Measurements from ENCODE around the gene PIGC. TPM values are rescaled to one million over a fixed set of nuclear protein-coding genes. Genes with fewer than 3 reads are reported as not detected.

PIGC gene
- total RNA-seq, 3 donors from 2014 or later = 20.3 to 39.2 (median 29.3) TPM

GRCh38 chr1:172469717-172470116 lies 25.8 kb upstream of the PIGC start:
- Histone ChIP-seq H3K27ac (no peak overlapping the region), H3K9me3 (no peaks in the 10 kb centered on the region), H3K36me3 (no peaks in the 10 kb centered on the region), H3K27me3 (no peaks in the 10 kb centered on the region), H3K4me3 (no peak overlapping the region), H3K4me1 (no peaks in the 10 kb centered on the region)
- intact Hi-C loops (cut with DNase I; ENCODE audit: low total_unique reads) = no loop called here
- no peak for DNase-seq (ENCODE audit: low spot score in 2 of 2)
- no peak for TF ChIP-seq POLR2A (IDR thresholded peaks at IDR 0.05)
- TF ChIP-seq, protein P1, sequence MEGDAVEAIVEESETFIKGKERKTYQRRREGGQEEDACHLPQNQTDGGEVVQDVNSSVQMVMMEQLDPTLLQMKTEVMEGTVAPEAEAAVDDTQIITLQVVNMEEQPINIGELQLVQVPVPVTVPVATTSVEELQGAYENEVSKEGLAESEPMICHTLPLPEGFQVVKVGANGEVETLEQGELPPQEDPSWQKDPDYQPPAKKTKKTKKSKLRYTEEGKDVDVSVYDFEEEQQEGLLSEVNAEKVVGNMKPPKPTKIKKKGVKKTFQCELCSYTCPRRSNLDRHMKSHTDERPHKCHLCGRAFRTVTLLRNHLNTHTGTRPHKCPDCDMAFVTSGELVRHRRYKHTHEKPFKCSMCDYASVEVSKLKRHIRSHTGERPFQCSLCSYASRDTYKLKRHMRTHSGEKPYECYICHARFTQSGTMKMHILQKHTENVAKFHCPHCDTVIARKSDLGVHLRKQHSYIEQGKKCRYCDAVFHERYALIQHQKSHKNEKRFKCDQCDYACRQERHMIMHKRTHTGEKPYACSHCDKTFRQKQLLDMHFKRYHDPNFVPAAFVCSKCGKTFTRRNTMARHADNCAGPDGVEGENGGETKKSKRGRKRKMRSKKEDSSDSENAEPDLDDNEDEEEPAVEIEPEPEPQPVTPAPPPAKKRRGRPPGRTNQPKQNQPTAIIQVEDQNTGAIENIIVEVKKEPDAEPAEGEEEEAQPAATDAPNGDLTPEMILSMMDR (IDR thresholded peaks at IDR 0.05) = no peak
- no peak for TF ChIP-seq POLR2AphosphoS5 (IDR thresholded peaks at IDR 0.05)

DNA sequence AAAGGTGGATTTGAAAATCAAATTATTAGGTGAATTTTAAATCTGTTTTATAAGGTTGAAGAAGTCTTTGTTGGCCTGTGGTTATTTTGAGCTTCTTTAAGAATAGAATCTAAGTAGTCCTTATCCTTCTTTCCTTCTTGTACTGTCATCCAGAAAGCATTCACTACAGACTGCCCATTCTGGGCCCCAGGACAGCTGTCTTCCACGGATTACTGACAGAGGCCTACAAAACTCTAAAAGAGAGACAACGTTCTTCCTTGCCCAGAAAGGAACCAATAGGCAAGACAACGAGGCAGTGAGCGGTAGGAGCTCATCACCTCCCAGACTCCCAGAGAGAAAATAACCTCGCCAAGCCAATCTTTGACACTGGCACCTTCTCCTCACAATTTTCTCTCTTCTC lies 24.4 kb upstream of the PIGC start:
- no peaks in the 10 kb centered on the region for H3K36me3 ChIP-seq
- H3K4me3 ChIP-seq = no peak overlapping the region
- H3K27ac ChIP-seq = no peak overlapping the region
- no peaks in the 10 kb centered on the region for H3K9me3 ChIP-seq
- intact Hi-C loops (cut with DNase I; ENCODE audit: low total_unique reads) = no loop called here
- DNase-seq (ENCODE audit: low spot score in 2 of 2) = no peak
- no peak for TF ChIP-seq POLR2AphosphoS5 (IDR thresholded peaks at IDR 0.05)
- no peak for TF ChIP-seq POLR2A (IDR thresholded peaks at IDR 0.05)
- TF ChIP-seq, protein P1 (IDR thresholded peaks at IDR 0.05) = no peak
- no peaks in the 10 kb centered on the region for H3K27me3 ChIP-seq
- H3K4me1 ChIP-seq = no peaks in the 10 kb centered on the region

DNA sequence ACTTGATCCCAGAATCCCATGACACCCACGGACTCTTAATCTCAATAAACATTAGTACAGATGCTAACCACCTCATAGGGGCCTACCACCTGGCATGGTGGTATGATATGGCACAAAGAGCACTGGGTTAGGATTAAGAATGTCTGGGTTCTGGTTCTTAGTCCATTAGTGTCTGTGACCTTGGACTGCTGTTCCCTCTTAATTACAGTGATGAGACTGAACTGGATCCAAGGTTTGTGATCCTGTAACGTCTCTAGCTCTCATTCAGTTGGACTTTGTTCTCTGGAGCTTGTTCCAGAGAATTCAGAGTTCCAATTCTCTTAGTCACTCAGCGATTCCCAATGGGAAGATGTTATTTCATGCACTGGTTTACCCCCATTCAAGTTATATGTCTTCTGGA lies 23.6 kb upstream of the PIGC start:
- no peaks in the 10 kb centered on the region for H3K27me3 ChIP-seq
- no peak for DNase-seq (ENCODE audit: low spot score in 2 of 2)
- H3K27ac ChIP-seq = no peak overlapping the region
- H3K4me1 ChIP-seq = no peaks in the 10 kb centered on the region
- H3K4me3 ChIP-seq = no peak overlapping the region
- no peaks in the 10 kb centered on the region for H3K36me3 ChIP-seq
- intact Hi-C loops (cut with DNase I; ENCODE audit: low total_unique reads) = no loop called here
- no peaks in the 10 kb centered on the region for H3K9me3 ChIP-seq
- no peak for TF ChIP-seq POLR2AphosphoS5 (IDR thresholded peaks at IDR 0.05)
- TF ChIP-seq, protein P1 (IDR thresholded peaks at IDR 0.05) = no peak
- no peak for TF ChIP-seq POLR2A (IDR thresholded peaks at IDR 0.05)

GRCh38 chr1:172466795-172467407 lies 23.0 kb upstream of the PIGC start:
- Histone ChIP-seq H3K9me3 (no peaks in the 10 kb centered on the region), H3K4me3 (no peak overlapping the region), H3K27me3 (no peaks in the 10 kb centered on the region), H3K36me3 (no peaks in the 10 kb centered on the region), H3K27ac (no peak overlapping the region), H3K4me1 (no peaks in the 10 kb centered on the region)
- intact Hi-C loops (cut with DNase I; ENCODE audit: low total_unique reads) = no loop called here
- TF ChIP-seq, protein P1 (IDR thresholded peaks at IDR 0.05) = no peak
- no peak for DNase-seq (ENCODE audit: low spot score in 2 of 2)

DNA sequence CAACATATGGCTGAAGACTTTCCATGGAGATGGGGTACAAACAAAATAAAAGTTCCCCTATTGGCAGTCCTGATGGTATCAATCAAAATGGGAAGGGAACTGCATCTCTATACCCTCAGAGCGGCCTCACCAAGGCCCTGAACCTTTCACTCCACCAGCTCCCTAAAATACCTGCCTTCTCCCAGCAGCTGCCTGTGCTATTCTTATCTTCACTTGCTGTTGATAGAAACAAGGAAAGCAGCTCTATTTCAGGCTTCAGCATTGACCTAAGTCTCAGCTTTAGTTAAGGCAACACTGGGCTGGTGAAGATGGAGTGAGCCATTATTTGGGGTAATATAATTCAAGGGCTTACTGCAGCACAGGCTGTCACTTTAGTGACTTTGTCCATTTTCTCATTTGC lies 21.7 kb upstream of the PIGC start:
- Histone ChIP-seq H3K27me3 (no peaks in the 10 kb centered on the region), H3K9me3 (no peaks in the 10 kb centered on the region), H3K4me3 (no peak overlapping the region), H3K4me1 (no peaks in the 10 kb centered on the region), H3K36me3 (no peaks in the 10 kb centered on the region), H3K27ac (no peak overlapping the region)
- intact Hi-C loops (cut with DNase I; ENCODE audit: low total_unique reads) = no loop called here
- TF ChIP-seq, protein P1 (IDR thresholded peaks at IDR 0.05) = no peak
- TF ChIP-seq POLR2A (IDR thresholded peaks at IDR 0.05) = no peak
- no peak for TF ChIP-seq POLR2AphosphoS5 (IDR thresholded peaks at IDR 0.05)
- no peak for DNase-seq (ENCODE audit: low spot score in 2 of 2)

All from breast epithelium (tissue), 4 donors.